SK-N-SH (cell line): Measurements from ENCODE around the gene ARF1. TPM values are rescaled to one million over a fixed set of nuclear protein-coding genes. Genes with fewer than 3 reads are reported as not detected.

ENCODE experiments used
- CTCF ChIA-PET: fragments of 300-600, 350-600 bp; formaldehyde crosslinking; extraction: SDS; loops from one replicate; lab custom pipeline; 2021; lab: Yijun Ruan, JAX
- POLR2A ChIA-PET: fragments of 350-600 bp; sonication (Branson Sonifier 250); formaldehyde crosslinking; extraction: SDS; loops from one replicate; lab custom pipeline; 2020; ENCODE audit warnings: antibody characterized with exemption, inconsistent platforms; lab: Yijun Ruan, JAX
- DNase-seq: peaks from one replicate; pipeline ENCODE4 v3.0.0; 2012
- H2AFZ ChIP-seq: fragments of 200-600 bp; sonication (generic); 2 replicates; pipeline ENCODE4 v1.8.1; 2016; ENCODE audit warnings: antibody characterized with exemption, mild to moderate bottlenecking, low read depth
- H3F3A ChIP-seq: fragments of 200-600 bp; sonication (generic); replicated peaks from 2 replicates; pipeline ENCODE3; 2016; ENCODE audit warnings: antibody characterized with exemption, mild to moderate bottlenecking; ENCODE audit not compliant: insufficient read depth
- H3K27ac ChIP-seq, 2 experiments: fragments of 200-500 bp in 1 of 2; fragments of 200-600 bp in 1 of 2; sonication (Bioruptor generic) in 1 of 2; sonication (generic), shearing (Covaris generic) in 1 of 2; 2 replicates each; pipeline versions ENCODE4 v1.5.1 to v1.6.1; 2014 to 2016; ENCODE audit warnings: low read depth in 2 of 2, inconsistent platforms in 1 of 2, low read length in 1 of 2, mild to moderate bottlenecking in 1 of 2, mixed read lengths in 1 of 2
- H3K27me3 ChIP-seq: fragments of 200-600 bp; sonication (generic), shearing (Covaris generic); 2 replicates; pipeline ENCODE4 v1.6.1; 2016; ENCODE audit warnings: mixed run types; ENCODE audit not compliant: insufficient read depth
- H3K36me3 ChIP-seq, 2 experiments: fragments of 200-500 bp in 1 of 2; fragments of 200-600 bp in 1 of 2; sonication (Bioruptor generic) in 1 of 2; sonication (generic) in 1 of 2; replicated peaks in 1 of 2; 2 replicates each; pipeline versions ENCODE3 to v1.5.1; 2014 to 2016; ENCODE audit warnings: low read length in 1 of 2, mild to moderate bottlenecking in 1 of 2; ENCODE audit not compliant: insufficient read depth in 2 of 2, control insufficient read depth in 1 of 2
- H3K4me1 ChIP-seq, 2 experiments: fragments of 200-500 bp in 1 of 2; fragments of 200-600 bp in 1 of 2; sonication (Bioruptor generic) in 1 of 2; sonication (generic), shearing (Covaris generic) in 1 of 2; 2 replicates each; pipeline versions ENCODE4 v1.5.1 to v1.6.1; 2014 to 2016; ENCODE audit warnings: low read depth in 1 of 2, low read length in 1 of 2, mixed run types in 1 of 2; ENCODE audit not compliant: insufficient read depth in 2 of 2, control insufficient read depth in 1 of 2
- H3K4me2 ChIP-seq: fragments of 200-600 bp; sonication (generic), shearing (Covaris generic); 2 replicates; pipeline ENCODE4 v1.6.1; 2017; ENCODE audit warnings: mixed run types
- H3K4me3 ChIP-seq, 2 experiments: fragments of 200-500 bp in 1 of 2; fragments of 200-600 bp in 1 of 2; sonication (Bioruptor generic) in 1 of 2; sonication (generic), shearing (Covaris generic) in 1 of 2; 2 replicates each; pipeline versions ENCODE4 v1.5.1 to v1.8.1; 2014 to 2016; ENCODE audit warnings: low read depth in 2 of 2, inconsistent platforms in 1 of 2, low read length in 1 of 2, mild to moderate bottlenecking in 1 of 2, mixed read lengths in 1 of 2, moderate library complexity in 1 of 2
- H3K79me2 ChIP-seq: fragments of 200-600 bp; sonication (generic); 2 replicates; pipeline ENCODE4 v1.8.1; 2017; ENCODE audit warnings: mild to moderate bottlenecking; ENCODE audit not compliant: insufficient read depth
- H3K9ac ChIP-seq: fragments of 200-600 bp; sonication (generic); 2 replicates; pipeline ENCODE4 v1.6.1; 2017; ENCODE audit warnings: mixed run types
- H3K9me2 ChIP-seq: fragments of 200-600 bp; sonication (generic); 2 replicates; pipeline ENCODE4 v1.6.1; 2017; ENCODE audit warnings: mixed run types
- H3K9me3 ChIP-seq: fragments of 200-600 bp; sonication (generic); 2 replicates; pipeline ENCODE4 v1.6.1; 2017; ENCODE audit warnings: mixed run types, mild to moderate bottlenecking, moderate library complexity
- H4K20me1 ChIP-seq: fragments of 200-600 bp; sonication (generic); 2 replicates; pipeline ENCODE4 v1.6.1; 2017; ENCODE audit warnings: mild to moderate bottlenecking, mixed run types; ENCODE audit not compliant: insufficient read depth
- CHD2 ChIP-seq: fragments of 150-350 bp; IDR thresholded peaks from 2 replicates; pipeline ENCODE4 v1.6.1; 2018; ENCODE audit warnings: low read length; ENCODE audit not compliant: partially characterized antibody
- FOXM1 ChIP-seq: IDR thresholded peaks from 2 replicates; pipeline ENCODE4 v1.4.0; 2012; ENCODE audit warnings: low read depth, mild to moderate bottlenecking
- GABPA ChIP-seq: IDR thresholded peaks from 2 replicates; pipeline ENCODE4 v1.4.0; 2012; ENCODE audit warnings: low read depth, mild to moderate bottlenecking
- IRF3 ChIP-seq: fragments of 150-350 bp; IDR thresholded peaks from 2 replicates; pipeline ENCODE4 v1.6.1; 2016; ENCODE audit warnings: mild to moderate bottlenecking, low read depth, low read length
- MAX ChIP-seq: IDR thresholded peaks from 2 replicates; pipeline ENCODE4 v1.4.0; 2012; ENCODE audit warnings: low read depth
- MEF2A ChIP-seq: IDR thresholded peaks from 2 replicates; pipeline ENCODE4 v1.4.0; 2012; ENCODE audit warnings: low read depth, borderline replicate concordance
- MXI1 ChIP-seq: IDR thresholded peaks from 2 replicates; pipeline ENCODE4 v1.6.1; 2012; ENCODE audit warnings: mild to moderate bottlenecking, low read depth, low read length, improper control_type of control experiment
- NFIC ChIP-seq: IDR thresholded peaks from 2 replicates; pipeline ENCODE4 v1.4.0; 2012; ENCODE audit warnings: borderline replicate concordance
- PBX3 ChIP-seq: IDR thresholded peaks from 2 replicates; pipeline ENCODE4; 2012
- POLR2AphosphoS5 ChIP-seq: IDR thresholded peaks from 2 replicates; pipeline ENCODE4 v1.6.1; 2012; ENCODE audit warnings: low read depth, low read length
- RAD21 ChIP-seq: IDR thresholded peaks from 2 replicates; pipeline ENCODE4 v1.6.1; 2012; ENCODE audit warnings: mild to moderate bottlenecking, low read length
- SIN3A ChIP-seq: IDR thresholded peaks from 2 replicates; pipeline ENCODE4 v1.6.1; 2012; ENCODE audit warnings: low read depth, mild to moderate bottlenecking, low read length, moderate library complexity, borderline replicate concordance
- SMC3 ChIP-seq: IDR thresholded peaks from 2 replicates; pipeline ENCODE4 v1.6.1; 2012; ENCODE audit warnings: low read depth, low read length, improper control_type of control experiment
- TAF1 ChIP-seq: IDR thresholded peaks from 2 replicates; pipeline ENCODE4 v1.6.1; 2012; ENCODE audit warnings: low read depth, mild to moderate bottlenecking, low read length, moderate library complexity, borderline replicate concordance
- TEAD4 ChIP-seq: IDR thresholded peaks from 2 replicates; pipeline ENCODE4 v1.4.0; 2012; ENCODE audit warnings: mild to moderate bottlenecking, borderline replicate concordance; ENCODE audit not compliant: insufficient read depth
- WGBS: methylation state at CpG from one replicate; pipeline ENCODE4 v1.1.6; 2017; ENCODE audit warnings: low lambda C conversion rate; 5-methylcytosine and 5-hydroxymethylcytosine counted together
- polyA plus RNA-seq, 3 experiments: library from polyadenylated mRNA; depleted of rRNA; stranded (reverse); fragments of >200 nt; gene quantifications; 2 replicates each; pipeline ENCODE4 v1.2.3, GENCODE V29; 2012

The ARF1 gene
- polyA plus RNA-seq, 1 of the 3 experiments (the other 2 are of a cell fraction): 713 TPM

GRCh38 chr1:228102791-228103620 is 20.5 kb downstream of the ARF1 start, which contains the start of gene C1orf35 (continued):
- TF ChIP-seq MXI1 (peak; percentile 84), SIN3A (no peak; the same call in 1 of the 2 replicates), CHD2 (peak; percentile 65), PBX3 (no peak), MEF2A (no peak), TEAD4 (no peak), RAD21 (no peak), MAX (peak; percentile 92), TAF1 (0 out of 2 replicates have a peak, but pooled peaks have one; percentile 51), FOXM1 (no peak), SMC3 (no peak), GABPA (0 out of 2 replicates have a peak, but pooled peaks have one; percentile 29)
- TF ChIP-seq, all 33 proteins: peak for 13

DNA sequence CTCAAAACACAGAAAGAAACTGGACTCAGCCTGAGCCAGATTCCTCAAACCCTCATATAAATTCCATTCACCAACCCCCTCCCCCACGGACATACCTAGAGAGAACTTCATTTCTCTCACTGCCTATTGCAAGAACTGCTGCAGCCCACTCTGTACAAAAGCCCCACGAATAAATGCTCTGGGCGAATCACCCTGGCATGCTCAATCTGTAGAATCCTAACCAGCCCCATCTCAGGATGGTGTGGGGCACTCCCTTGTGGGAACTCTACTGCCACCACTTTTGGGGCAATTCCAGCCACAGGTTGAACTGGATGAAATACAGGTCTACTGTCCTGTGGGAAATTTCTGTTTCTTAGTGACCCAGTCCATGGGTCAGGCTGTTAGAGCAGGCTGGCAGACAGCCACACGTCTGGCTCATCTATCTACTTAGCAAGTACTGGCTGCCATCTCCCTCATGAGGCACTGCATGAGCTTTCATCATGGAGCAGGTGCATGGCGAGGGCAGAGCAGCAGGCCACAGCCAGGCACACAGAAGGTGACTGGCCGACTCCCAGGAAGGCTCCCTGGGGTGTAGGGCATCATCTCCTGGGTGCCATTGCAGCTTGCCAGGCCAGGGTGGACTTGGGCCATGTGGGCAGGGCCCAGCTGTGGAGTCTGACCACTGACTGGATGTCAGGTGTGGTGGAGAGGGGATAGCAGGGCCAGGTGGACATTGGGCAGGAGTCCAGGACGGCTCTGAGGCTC is 22.2 kb downstream of the ARF1 start:
- Histone ChIP-seq H2AFZ (no peak overlapping the region), H3K9me3 (no peaks in the 10 kb centered on the region), H3F3A (peaks cover 19% of the 10 kb centered on the region), H3K4me2 (0 out of 2 replicates have a peak overlapping the region, but pooled peaks have one; percentile 77), H3K27ac (no peak overlapping the region), H3K79me2 (peaks cover 50% of the 10 kb centered on the region), H3K36me3 (peaks cover 19 to 35% of the 10 kb centered on the region in 2 experiments), H3K27me3 (no peaks in the 10 kb centered on the region), H3K9me2 (no peaks in the 10 kb centered on the region), H3K4me3 (no peak overlapping the region), H4K20me1 (peaks cover 22% of the 10 kb centered on the region), H3K9ac (no peak overlapping the region), H3K4me1 (peaks cover 8 to 39% of the 10 kb centered on the region in 2 experiments; a peak in 3 of 4 replicates)
- DNase-seq: no peak
- CTCF ChIA-PET: no interaction called here
- WGBS: 76% methylated on average over 7 of the region's 7 CpGs
- TF ChIP-seq SMC3 (no peak), MAX (no peak), NFIC (no peak), IRF3 (no peak), POLR2AphosphoS5 (no peak)
- POLR2A ChIA-PET: interaction anchor here (1.1 kb wide), 1 partner anchor 106 kb away, joined by 3 read pairs; no protein-coding TSS in a partner anchor
